GOT3 (cell line): ENCODE results near the gene RNF128.

Source experiments
- DNase-seq: peaks from one replicate; lab custom pipeline; 2025; ENCODE audit warnings: mixed read lengths; lab: John Stamatoyannopoulos, UW

The RNF128 gene, protein sequence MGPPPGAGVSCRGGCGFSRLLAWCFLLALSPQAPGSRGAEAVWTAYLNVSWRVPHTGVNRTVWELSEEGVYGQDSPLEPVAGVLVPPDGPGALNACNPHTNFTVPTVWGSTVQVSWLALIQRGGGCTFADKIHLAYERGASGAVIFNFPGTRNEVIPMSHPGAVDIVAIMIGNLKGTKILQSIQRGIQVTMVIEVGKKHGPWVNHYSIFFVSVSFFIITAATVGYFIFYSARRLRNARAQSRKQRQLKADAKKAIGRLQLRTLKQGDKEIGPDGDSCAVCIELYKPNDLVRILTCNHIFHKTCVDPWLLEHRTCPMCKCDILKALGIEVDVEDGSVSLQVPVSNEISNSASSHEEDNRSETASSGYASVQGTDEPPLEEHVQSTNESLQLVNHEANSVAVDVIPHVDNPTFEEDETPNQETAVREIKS

DNA sequence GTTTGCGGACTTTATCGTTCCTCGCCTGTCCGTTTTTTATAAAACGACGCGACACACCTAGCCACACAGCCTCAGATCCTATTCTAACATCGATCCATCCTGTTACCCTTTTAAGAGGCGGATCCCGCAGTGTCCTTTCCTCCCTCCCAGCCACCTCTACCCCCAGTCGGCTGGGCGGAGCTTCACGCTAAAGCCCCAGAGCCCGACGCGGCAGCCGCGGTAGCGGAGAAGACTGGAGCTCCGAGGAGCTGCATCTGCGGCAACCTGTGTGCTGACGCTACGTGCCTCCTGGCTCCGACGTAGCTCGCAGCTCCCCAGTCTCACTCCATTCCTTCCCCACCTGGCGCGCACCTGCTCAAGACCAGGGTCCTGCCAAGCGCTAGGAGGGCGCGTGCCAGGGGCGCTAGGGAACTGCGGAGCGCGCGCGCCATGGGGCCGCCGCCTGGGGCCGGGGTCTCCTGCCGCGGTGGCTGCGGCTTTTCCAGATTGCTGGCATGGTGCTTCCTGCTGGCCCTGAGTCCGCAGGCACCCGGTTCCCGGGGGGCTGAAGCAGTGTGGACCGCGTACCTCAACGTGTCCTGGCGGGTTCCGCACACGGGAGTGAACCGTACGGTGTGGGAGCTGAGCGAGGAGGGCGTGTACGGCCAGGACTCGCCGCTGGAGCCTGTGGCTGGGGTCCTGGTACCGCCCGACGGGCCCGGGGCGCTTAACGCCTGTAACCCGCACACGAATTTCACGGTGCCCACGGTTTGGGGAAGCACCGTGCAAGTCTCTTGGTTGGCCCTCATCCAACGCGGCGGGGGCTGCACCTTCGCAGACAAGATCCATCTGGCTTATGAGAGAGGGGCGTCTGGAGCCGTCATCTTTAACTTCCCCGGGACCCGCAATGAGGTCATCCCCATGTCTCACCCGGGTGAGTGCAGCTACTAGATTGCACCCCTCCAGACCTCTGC is at the start of gene RNF128:
TSS of gene RNF128 (plus strand) at position 217 of the 953 bp plus-strand sequence. CDS start at position 430, 213 bp downstream.
- DNase-seq = no peak

- DNase-seq = no peak
These were observed 45.8 kb upstream of the RNF128 start for GRCh38 chrX:106680716-106681115.

- no peak for DNase-seq
These were observed 42.3 kb upstream of the RNF128 start for GRCh38 chrX:106684207-106684606.

DNA sequence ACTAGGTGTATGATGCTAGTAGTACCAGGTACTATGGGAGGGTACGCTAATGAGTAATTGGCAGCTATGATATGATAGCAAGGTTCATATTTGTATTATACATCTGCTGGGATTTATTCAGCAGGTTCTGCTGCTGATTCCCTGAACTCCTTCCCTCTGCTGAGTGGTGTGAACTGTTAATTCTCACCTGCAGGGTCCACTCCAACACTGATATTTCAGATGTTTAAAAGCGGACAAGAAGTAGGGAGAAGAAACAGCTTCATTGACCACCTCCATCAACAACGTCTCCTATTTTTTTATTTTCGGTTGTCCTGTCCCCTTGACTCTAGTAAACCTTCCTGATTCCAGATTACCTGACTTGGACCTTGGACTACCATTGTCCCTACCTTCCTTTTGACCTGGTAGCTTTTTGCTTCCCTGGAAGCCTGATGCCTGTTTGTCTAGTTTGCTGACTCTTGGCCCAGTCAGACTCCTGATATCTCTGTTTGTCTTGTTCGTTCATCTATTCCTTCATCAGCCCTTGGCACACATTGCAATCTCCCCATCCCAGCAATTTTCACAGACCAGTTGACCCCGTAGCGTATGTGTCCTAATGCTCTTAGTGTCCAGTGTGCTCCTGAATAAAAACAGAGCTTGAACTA is 34.0 kb upstream of the RNF128 start:
- no peak for DNase-seq

- DNase-seq = no peak
These were observed 30.0 kb upstream of the RNF128 start for GRCh38 chrX:106696502-106696901.

DNA sequence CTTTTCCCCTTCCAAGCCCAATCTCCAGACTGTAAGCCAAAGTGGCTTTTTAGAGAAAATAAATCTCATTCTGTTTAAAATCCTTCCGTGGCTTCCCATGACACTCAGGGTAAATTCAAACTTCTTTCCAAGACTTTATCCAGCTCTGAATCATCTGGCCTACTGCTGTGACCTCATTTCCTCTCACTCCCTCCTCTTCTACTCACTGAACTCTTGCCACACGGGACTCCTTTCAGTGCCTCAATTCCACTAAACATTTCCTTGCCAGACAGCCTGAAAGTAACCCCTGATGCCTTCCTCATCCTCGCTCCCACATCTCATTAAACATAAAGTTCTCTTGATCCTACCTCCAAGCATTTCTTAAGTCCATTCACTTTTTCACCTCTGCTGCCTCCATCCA is 27.8 kb upstream of the RNF128 start:
- DNase-seq = no peak

DNA sequence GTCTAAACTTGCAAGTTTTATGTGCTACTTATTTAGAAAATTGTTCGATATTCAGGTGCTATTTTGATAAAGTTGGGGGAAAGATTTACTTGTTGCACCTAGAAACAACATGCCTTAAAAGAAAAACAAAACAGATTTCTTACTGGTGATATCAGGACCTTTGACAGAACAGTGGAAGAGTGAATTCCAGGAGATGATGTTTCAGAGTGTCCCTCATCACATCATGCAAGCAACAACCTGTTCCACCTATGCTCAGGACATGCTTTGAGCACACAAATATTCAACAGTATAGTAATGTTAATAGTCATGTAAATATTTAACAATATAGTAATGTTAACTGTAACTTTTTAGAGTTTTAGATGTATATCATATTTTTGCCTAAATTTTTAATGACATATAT is 23.9 kb upstream of the RNF128 start:
- no peak for DNase-seq

DNA sequence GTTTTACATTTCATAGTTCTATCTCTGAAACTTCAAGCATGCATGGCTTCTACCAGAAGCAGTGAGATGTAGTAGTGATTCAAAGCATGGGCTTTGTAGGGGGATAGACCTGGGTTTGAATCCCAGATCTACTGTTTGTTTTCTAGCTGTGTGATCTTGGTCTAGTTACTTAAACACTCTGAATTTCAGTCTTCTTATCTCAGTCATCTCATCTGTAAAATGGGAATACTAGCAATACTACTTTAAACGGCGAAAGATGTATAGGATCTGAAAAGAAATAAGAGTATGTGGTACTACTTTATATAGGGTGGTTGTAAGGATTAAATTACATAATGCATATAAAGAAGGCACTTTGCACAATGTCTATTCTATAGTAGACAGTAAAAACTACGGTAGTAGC is 20.0 kb upstream of the RNF128 start:
- no peak for DNase-seq

GRCh38 chrX:106707771-106708454 is 18.6 kb upstream of the RNF128 start:
- DNase-seq = no peak

DNA sequence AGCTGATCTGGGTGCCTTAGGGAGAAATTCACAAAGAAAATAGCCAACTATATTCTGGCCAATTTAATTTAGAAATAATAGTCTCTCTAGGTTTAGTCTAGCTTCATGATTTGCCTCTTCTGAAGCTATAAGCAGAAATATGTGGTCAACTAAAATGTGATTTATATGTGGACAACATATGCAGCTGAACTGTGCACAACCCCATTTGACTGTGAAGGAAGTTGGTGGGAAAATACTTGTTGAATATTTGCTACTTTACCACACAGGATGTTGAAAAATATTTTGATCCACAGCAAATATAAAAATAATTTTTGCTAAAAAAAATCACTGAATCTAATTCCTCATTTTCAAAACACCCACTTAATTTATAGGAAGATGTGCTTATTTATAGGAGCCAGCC is 15.7 kb upstream of the RNF128 start:
- DNase-seq = no peak

- no peak for DNase-seq
These were observed 15.1 kb upstream of the RNF128 start for GRCh38 chrX:106711375-106711774.

- no peak for DNase-seq
These were observed 10.5 kb upstream of the RNF128 start for GRCh38 chrX:106716004-106716403.

DNA sequence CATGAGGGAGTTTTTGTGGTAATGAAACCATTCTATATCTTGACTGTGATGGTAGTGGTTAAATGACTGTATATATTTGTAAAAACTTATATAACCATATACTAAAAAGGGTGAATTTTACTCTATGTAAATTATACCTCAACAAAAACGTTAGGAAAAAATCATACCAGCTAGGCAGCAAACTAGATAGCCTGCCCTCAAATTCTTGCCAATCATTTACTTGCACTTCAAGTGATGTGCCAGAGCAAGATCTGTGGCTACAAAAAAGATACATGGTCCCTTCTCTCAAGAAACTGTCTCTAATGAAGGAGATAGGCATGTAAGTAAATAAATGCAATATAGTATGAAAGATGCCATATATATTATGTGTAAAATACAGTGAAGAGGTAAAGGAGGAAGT is 10.0 kb upstream of the RNF128 start:
- DNase-seq = no peak

GRCh38 chrX:106718709-106719108 is 7.8 kb upstream of the RNF128 start:
- DNase-seq = no peak

- DNase-seq = no peak
These were observed 570 bp upstream of the RNF128 start for GRCh38 chrX:106725931-106726330.

DNA sequence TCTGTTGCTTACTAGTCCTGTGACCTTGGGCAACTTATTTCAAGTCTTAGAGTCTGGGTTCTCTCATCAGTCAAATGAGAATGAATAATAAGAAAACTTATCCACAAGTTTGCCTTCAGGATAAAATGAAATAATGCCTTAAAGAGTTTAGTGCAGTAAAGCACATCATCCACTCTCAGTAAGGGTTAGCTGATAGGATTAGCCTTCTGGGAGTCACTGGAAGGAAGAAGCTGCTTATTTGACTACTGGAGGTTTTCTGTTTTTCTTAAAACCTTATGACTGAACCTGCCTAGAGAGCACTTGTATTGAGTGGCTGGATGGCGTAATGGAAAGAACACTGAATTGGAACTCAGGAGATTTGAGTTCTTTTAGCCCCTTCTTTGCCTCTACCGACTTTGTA is 1.8 kb downstream of the RNF128 start:
- no peak for DNase-seq

DNA sequence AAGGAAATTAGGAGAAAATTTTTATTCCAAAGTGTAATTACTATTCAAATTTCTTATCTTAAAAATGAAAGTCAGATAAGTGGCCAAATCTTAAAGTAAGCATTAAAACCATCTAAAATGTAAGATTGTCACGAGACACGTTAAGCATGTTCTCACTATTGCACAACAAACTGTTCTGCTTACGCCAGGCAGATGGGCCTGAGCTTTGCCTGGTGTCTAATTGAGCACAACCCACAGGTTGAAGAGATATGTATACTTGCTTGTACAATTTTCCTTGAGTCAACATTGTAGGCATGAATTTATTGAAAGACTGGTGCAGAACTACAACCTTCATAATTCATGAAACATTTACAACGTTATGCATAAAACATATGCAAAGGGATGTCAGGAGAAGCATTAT is 3.9 kb downstream of the RNF128 start:
- DNase-seq = no peak

DNA sequence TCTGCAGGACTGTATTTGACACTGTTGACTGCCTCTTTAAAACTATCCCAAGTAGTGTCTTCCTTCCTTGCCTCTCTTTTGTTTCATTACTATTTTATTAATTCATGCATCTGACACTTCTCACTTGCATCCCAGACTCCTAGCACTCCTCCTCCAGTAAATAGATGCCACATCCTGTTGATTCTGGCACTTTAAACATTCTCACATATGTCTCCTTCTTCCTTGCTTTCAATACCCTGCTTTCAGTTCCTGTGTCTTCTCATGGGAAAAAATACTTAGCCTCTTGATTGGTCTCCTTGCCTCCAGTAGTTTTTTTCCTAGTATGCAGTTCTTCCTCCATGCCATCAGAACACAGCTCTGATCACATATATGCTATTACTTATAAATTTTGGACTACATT is 5.1 kb downstream of the RNF128 start:
- DNase-seq = no peak

DNA sequence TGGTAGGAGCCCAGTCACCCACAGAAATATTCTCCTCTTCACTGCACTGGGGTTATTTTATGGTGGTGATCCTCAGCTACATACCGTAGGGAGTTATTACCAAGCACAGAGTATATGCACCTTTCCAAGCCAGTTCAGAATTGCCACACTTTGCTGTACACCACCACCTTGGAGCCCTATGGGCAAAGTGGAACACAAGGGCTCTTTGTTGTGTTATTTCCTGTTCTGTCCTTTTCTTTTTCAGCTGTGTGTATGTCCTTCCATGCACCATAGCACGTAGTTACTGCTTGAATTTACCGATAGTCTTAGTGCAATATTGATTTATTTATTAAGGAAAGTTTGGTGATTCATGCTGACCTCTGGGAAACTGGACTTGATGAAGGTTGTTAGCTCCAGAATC is 8.3 kb downstream of the RNF128 start:
- DNase-seq = no peak

GRCh38 chrX:106740193-106740780 is 13.8 kb downstream of the RNF128 start:
- no peak for DNase-seq

DNA sequence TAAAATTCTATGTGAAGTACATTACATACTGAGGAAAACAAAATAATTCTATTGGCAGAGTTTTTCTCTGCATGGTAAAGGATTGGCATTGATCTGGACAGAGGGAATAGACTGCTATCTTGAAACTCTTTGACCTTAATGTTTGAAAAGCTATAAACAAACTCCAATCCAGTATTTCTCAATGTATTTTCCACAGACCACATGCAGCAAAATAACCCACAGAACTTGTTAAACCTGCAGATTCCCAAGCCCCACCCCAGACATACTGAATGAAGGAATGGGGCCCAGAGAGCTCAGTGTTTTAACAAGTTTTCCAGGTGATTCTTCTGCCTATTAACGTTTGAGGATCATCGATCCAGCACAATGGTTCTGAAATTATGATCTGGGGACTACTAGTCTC is 15.7 kb downstream of the RNF128 start:
- no peak for DNase-seq
